Measurements from ENCODE around the gene SLC44A3.

Gene SLC44A3

DNA sequence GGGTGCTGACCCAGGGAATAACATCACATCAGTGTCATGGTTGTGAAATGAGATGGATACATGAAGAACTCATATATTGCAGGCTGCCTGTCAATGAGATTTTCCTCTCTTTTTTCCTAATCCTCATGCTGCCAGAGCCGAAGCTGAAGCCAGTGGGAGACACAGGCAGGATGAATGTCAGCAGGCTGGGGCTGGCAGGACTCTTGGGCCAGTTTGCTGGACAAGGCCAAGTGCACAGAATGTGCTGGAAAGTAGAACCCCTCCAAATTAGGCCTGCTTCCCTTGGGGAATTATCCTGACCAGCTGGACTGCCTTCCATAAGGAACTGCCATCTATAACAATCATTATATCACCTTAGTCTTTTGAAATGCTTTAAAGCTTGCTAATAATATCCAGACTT lies 31.4 kb downstream of the SLC44A3 start:
- H3K4me1 ChIP-seq (ENCODE audit: control insufficient read depth in 5 of 5, insufficient read depth in 5 of 5, low read length in 5 of 5) = peaks cover 0 to 10% (median 4%) of the 10 kb centered on the region in 5 donors
- no peak overlapping the region for H3K9ac ChIP-seq (ENCODE audit: low read length in 5 of 5)
- H3K27me3 ChIP-seq (ENCODE audit: control insufficient read depth in 5 of 5, insufficient read depth in 4 of 5, low read length in 5 of 5) = no peaks in the 10 kb centered on the region
- no peaks in the 10 kb centered on the region for H3K36me3 ChIP-seq (ENCODE audit: control insufficient read depth in 5 of 5, insufficient read depth in 5 of 5, low read length in 5 of 5)
- H3K27ac ChIP-seq (ENCODE audit: low read depth, low read length) = no peak overlapping the region
- no peaks in the 10 kb centered on the region for H3K9me3 ChIP-seq (ENCODE audit: control insufficient read depth in 5 of 5, low read length in 5 of 5)
- no peak overlapping the region for H3K4me3 ChIP-seq (ENCODE audit: low read depth in 1 of 5, low read length in 5 of 5)

DNA sequence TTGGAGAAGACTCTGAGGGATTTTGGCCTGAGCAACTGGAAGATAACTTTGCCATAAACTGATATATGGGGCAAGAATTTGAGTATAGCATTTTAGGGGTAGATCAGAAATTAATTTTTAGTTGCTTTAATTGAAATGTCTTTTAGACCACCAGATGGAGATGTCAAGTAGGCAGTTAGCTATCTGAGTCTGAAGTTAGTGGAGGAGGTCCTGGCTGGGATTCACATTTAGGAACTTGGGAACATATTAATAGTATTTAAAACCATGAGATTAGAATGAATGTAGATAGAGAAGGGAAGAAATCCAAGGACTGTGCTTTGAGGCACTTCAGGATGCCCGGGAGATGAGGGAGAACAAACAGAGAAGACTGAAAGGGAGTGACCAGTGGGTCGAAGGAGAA lies 32.6 kb downstream of the SLC44A3 start:
- Histone ChIP-seq H3K4me1 (ENCODE audit: control insufficient read depth in 5 of 5, insufficient read depth in 5 of 5, low read length in 5 of 5) (peaks cover 0 to 10% (median 4%) of the 10 kb centered on the region in 5 donors), H3K36me3 (ENCODE audit: control insufficient read depth in 5 of 5, insufficient read depth in 5 of 5, low read length in 5 of 5) (no peaks in the 10 kb centered on the region), H3K27me3 (ENCODE audit: control insufficient read depth in 5 of 5, insufficient read depth in 4 of 5, low read length in 5 of 5) (no peaks in the 10 kb centered on the region), H3K4me3 (ENCODE audit: low read depth in 1 of 5, low read length in 5 of 5) (no peak overlapping the region), H3K9ac (ENCODE audit: low read length in 5 of 5) (no peak overlapping the region), H3K9me3 (ENCODE audit: control insufficient read depth in 5 of 5, low read length in 5 of 5) (no peaks in the 10 kb centered on the region), H3K27ac (ENCODE audit: low read depth, low read length) (no peak overlapping the region)

DNA sequence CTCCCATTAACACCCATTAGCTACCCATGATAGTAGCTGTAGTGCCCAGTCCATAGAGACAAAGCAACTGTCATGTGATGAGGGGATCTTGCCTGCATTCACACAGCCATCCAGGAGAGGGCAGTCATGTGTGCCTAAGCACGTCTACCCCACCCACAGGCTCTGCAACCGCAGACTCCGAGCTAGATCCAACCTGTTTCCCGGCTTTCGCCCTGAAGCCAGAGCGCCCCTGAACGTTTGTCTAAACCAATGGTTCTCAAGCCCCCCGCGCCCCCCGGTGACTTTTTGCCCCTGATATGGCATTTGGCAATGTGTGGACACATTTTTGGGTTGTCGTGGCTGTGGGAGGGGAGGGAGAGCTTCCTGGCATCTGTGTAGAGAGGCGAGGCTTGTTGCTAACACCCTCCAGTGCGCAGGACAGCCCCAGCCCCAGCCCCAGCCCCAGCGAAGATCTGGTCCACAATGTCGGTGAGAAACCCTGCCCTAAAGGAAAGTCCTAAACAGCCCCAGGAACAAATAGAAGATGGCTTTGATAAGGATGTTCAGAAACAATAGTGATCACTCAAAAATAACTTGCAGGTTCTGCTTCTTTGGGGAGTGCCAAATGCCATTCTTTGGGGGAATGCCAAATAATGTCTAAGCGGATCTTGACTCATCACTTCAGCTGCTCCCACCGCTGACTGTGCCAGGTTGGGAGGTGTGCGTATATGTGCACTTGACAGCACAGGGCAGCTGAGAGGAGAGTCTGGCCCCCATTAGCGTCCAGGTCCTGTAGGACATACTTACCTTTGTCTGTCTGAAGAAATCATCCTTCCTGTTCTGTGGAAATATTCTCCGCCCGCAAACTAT lies 34.5 kb downstream of the SLC44A3 start:
- Histone ChIP-seq H3K9me3 (ENCODE audit: control insufficient read depth in 5 of 5, low read length in 5 of 5) (no peaks in the 10 kb centered on the region), H3K36me3 (ENCODE audit: control insufficient read depth in 5 of 5, insufficient read depth in 5 of 5, low read length in 5 of 5) (no peaks in the 10 kb centered on the region), H3K4me1 (ENCODE audit: control insufficient read depth in 5 of 5, insufficient read depth in 5 of 5, low read length in 5 of 5) (peaks cover 0 to 10% (median 4%) of the 10 kb centered on the region in 5 donors), H3K9ac (ENCODE audit: low read length in 5 of 5) (peak overlapping the region in 1 of 5 donors; percentile 50), H3K27ac (ENCODE audit: low read depth, low read length) (no peak overlapping the region), H3K4me3 (ENCODE audit: low read depth in 1 of 5, low read length in 5 of 5) (peak overlapping the region; percentile 53 to 81 (median 55)), H3K27me3 (ENCODE audit: control insufficient read depth in 5 of 5, insufficient read depth in 4 of 5, low read length in 5 of 5) (no peaks in the 10 kb centered on the region)

DNA sequence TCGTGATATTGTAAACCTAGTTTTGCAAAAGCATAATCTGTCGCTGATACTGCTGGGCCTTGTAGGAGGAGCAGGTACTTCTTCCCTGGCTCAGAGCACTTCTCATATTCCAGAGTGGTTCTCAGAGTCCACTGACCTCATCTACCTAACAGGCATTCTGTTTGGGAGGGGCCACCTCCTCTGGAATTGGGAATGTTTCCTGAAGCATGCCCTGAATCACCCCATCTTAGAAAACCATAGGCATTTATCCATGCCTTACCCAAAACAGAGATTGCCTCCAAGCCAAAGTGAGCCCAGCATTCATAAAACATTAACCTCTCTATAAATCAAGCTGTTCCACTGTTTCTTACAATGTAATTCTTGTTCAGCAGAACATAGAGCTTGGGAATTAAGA lies 35.1 kb downstream of the SLC44A3 start:
- no peaks in the 10 kb centered on the region for H3K36me3 ChIP-seq (ENCODE audit: control insufficient read depth in 5 of 5, insufficient read depth in 5 of 5, low read length in 5 of 5)
- no peak overlapping the region for H3K4me3 ChIP-seq (ENCODE audit: low read depth in 1 of 5, low read length in 5 of 5)
- H3K9me3 ChIP-seq (ENCODE audit: control insufficient read depth in 5 of 5, low read length in 5 of 5) = no peaks in the 10 kb centered on the region
- H3K27ac ChIP-seq (ENCODE audit: low read depth, low read length) = no peak overlapping the region
- no peaks in the 10 kb centered on the region for H3K27me3 ChIP-seq (ENCODE audit: control insufficient read depth in 5 of 5, insufficient read depth in 4 of 5, low read length in 5 of 5)
- no peak overlapping the region for H3K9ac ChIP-seq (ENCODE audit: low read length in 5 of 5)
- peaks cover 0 to 10% (median 4%) of the 10 kb centered on the region in 5 donors for H3K4me1 ChIP-seq (ENCODE audit: control insufficient read depth in 5 of 5, insufficient read depth in 5 of 5, low read length in 5 of 5)

DNA sequence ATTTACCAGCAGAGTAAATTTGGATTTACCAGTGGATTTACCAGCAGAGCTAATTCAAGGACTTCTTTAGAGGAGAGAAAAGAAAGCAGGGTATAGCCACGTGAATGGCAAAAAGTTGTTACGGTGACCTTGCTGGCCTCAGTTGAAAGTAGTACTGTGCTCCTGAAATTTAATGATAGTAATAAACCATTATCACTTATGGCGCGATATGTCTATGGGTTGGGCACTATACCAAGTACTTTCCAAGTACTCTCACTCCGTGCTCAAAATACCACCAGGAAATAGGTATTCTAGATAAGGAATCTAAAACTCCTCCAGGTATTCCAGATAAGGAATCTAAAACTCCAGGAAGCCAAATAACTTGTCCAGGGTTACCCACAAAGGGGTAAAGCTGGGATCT lies 35.8 kb downstream of the SLC44A3 start:
- Histone ChIP-seq H3K9ac (ENCODE audit: low read length in 5 of 5) (no peak overlapping the region), H3K27ac (ENCODE audit: low read depth, low read length) (no peak overlapping the region), H3K4me1 (ENCODE audit: control insufficient read depth in 5 of 5, insufficient read depth in 5 of 5, low read length in 5 of 5) (peaks cover 0 to 10% (median 4%) of the 10 kb centered on the region in 5 donors), H3K9me3 (ENCODE audit: control insufficient read depth in 5 of 5, low read length in 5 of 5) (no peaks in the 10 kb centered on the region), H3K4me3 (ENCODE audit: low read depth in 1 of 5, low read length in 5 of 5) (no peak overlapping the region), H3K27me3 (ENCODE audit: control insufficient read depth in 5 of 5, insufficient read depth in 4 of 5, low read length in 5 of 5) (no peaks in the 10 kb centered on the region), H3K36me3 (ENCODE audit: control insufficient read depth in 5 of 5, insufficient read depth in 5 of 5, low read length in 5 of 5) (no peaks in the 10 kb centered on the region)

DNA sequence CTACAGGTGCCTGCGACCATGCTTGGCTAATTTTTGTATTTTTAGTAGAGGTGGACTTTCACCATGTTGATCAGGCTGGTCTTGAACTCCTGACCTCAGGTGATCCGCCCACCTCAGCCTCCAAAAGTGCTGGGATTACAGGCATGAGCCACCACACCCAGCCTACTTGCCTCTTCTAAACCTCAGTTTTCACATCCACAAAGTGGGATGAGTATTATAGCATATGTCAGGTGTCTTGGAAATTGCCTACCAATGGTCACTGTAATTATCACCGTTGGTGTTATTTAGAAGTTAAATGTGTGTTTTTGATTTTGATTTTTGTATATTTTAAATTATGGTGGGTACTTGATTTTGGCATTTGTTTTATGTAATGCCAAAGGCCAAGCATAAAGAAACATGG lies 36.7 kb downstream of the SLC44A3 start:
- H3K36me3 ChIP-seq (ENCODE audit: control insufficient read depth in 5 of 5, insufficient read depth in 5 of 5, low read length in 5 of 5) = no peaks in the 10 kb centered on the region
- no peaks in the 10 kb centered on the region for H3K27me3 ChIP-seq (ENCODE audit: control insufficient read depth in 5 of 5, insufficient read depth in 4 of 5, low read length in 5 of 5)
- no peak overlapping the region for H3K9ac ChIP-seq (ENCODE audit: low read length in 5 of 5)
- H3K4me1 ChIP-seq (ENCODE audit: control insufficient read depth in 5 of 5, insufficient read depth in 5 of 5, low read length in 5 of 5) = peaks cover 0 to 10% (median 4%) of the 10 kb centered on the region in 5 donors
- H3K9me3 ChIP-seq (ENCODE audit: control insufficient read depth in 5 of 5, low read length in 5 of 5) = no peaks in the 10 kb centered on the region
- H3K27ac ChIP-seq (ENCODE audit: low read depth, low read length) = no peak overlapping the region
- H3K4me3 ChIP-seq (ENCODE audit: low read depth in 1 of 5, low read length in 5 of 5) = no peak overlapping the region

DNA sequence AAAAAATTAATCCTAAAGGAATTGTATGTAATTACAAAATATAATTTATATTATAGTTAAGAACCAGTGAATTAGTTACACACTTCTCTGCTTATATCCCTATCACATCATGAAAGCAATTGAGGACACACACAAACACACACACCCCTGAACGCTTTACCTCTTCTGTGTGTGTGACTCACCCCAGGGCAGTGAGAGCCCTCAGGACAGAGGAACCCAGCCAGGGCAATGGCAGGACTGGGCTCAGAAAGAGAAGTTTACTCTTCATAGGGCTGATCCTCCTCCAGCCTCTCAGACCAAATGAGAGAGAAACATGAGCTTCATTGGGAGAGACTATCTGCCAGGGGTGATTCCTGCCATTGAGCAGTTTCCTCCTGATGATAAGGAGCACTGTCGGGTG lies 38.1 kb downstream of the SLC44A3 start:
- H3K4me1 ChIP-seq (ENCODE audit: control insufficient read depth in 5 of 5, insufficient read depth in 5 of 5, low read length in 5 of 5) = peaks cover 0 to 15% (median 10%) of the 10 kb centered on the region in 5 donors
- no peak overlapping the region for H3K27ac ChIP-seq (ENCODE audit: low read depth, low read length)
- no peaks in the 10 kb centered on the region for H3K27me3 ChIP-seq (ENCODE audit: control insufficient read depth in 5 of 5, insufficient read depth in 4 of 5, low read length in 5 of 5)
- no peaks in the 10 kb centered on the region for H3K36me3 ChIP-seq (ENCODE audit: control insufficient read depth in 5 of 5, insufficient read depth in 5 of 5, low read length in 5 of 5)
- H3K9me3 ChIP-seq (ENCODE audit: control insufficient read depth in 5 of 5, low read length in 5 of 5) = no peaks in the 10 kb centered on the region
- H3K4me3 ChIP-seq (ENCODE audit: low read depth in 1 of 5, low read length in 5 of 5) = no peak overlapping the region
- no peak overlapping the region for H3K9ac ChIP-seq (ENCODE audit: low read length in 5 of 5)

DNA sequence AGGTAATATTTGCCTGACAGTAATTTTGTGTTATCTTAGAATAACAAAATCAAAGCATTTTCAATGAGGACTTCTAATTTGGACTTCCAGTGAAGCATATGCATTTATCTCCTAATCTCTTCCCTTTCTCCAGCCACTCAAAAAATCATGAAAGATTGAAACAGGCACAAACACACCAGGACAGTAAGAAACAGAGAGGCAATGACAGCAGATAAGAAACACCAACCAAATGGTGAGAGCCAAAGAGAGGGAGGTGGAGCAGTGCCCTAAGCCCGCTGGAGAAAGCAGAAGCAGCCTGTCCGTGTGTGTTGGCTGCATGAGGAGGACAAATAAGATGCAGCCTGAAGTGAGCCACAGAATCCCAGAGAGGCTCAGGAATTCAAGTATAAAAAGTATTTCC lies 39.0 kb downstream of the SLC44A3 start:
- Histone ChIP-seq H3K4me3 (ENCODE audit: low read depth in 1 of 5, low read length in 5 of 5) (no peak overlapping the region), H3K4me1 (ENCODE audit: control insufficient read depth in 5 of 5, insufficient read depth in 5 of 5, low read length in 5 of 5) (peaks cover 0 to 22% (median 16%) of the 10 kb centered on the region in 5 donors), H3K27me3 (ENCODE audit: control insufficient read depth in 5 of 5, insufficient read depth in 4 of 5, low read length in 5 of 5) (no peaks in the 10 kb centered on the region), H3K9ac (ENCODE audit: low read length in 5 of 5) (no peak overlapping the region), H3K27ac (ENCODE audit: low read depth, low read length) (no peak overlapping the region), H3K9me3 (ENCODE audit: control insufficient read depth in 5 of 5, low read length in 5 of 5) (no peaks in the 10 kb centered on the region), H3K36me3 (ENCODE audit: control insufficient read depth in 5 of 5, insufficient read depth in 5 of 5, low read length in 5 of 5) (no peaks in the 10 kb centered on the region)

DNA sequence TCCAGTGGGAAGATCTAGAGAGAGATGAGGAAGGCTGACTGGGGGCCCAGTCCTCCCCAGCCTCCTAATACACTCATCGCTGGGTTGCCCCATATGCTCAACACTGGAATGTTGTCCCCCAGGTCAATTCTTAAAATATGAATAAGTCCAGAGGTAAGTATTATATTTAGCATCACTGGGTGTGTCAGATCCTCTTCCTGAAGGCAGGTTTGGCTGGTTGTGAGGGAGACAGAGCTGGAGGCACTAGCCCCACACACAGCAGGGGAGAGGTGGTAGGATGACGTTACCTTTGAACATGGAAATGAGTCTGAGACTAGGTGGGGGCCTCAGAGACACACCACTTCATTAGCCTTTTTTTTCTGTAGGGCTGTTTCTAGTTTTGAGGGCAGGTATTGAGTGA lies 42.6 kb downstream of the SLC44A3 start:
- H3K27me3 ChIP-seq (ENCODE audit: control insufficient read depth in 5 of 5, insufficient read depth in 4 of 5, low read length in 5 of 5) = no peaks in the 10 kb centered on the region
- peaks cover 2 to 27% (median 20%) of the 10 kb centered on the region in 5 donors for H3K4me1 ChIP-seq (ENCODE audit: control insufficient read depth in 5 of 5, insufficient read depth in 5 of 5, low read length in 5 of 5)
- H3K36me3 ChIP-seq (ENCODE audit: control insufficient read depth in 5 of 5, insufficient read depth in 5 of 5, low read length in 5 of 5) = no peaks in the 10 kb centered on the region
- H3K4me3 ChIP-seq (ENCODE audit: low read depth in 1 of 5, low read length in 5 of 5) = no peak overlapping the region
- H3K27ac ChIP-seq (ENCODE audit: low read depth, low read length) = peak overlapping the region; percentile 94
- no peaks in the 10 kb centered on the region for H3K9me3 ChIP-seq (ENCODE audit: control insufficient read depth in 5 of 5, low read length in 5 of 5)
- H3K9ac ChIP-seq (ENCODE audit: low read length in 5 of 5) = peak overlapping the region in 1 of 5 donors; percentile 50

DNA sequence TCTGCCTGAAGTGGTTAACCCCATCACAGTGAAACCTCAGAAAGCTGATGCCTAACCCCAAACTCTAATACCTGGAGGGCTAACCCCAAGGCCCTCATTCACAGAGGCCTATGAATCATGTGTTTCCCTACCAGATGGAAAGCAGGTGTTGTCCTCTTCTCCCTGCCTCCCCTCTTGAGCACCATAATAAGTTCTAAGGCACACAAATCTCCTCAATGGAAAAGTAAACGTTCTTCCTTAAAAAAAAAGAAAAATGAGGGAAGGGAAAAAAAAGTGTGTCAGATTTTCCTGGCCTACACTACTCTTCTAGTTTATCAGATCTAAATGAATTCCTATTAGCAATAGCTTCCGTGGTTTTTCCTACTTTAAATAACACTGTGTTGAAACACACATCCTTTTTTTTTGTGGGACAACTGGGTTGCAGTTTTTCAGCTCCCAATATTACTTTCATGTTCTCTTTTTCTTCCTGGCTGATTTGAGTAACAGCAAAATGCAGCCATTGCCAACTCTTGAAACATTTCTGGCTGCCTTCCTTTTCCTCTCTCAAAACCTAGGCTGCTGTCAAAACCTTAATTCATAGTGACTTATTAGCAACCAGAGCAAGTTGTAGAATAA lies 43.2 kb downstream of the SLC44A3 start:
- Histone ChIP-seq H3K4me3 (ENCODE audit: low read depth in 1 of 5, low read length in 5 of 5) (no peak overlapping the region), H3K9ac (ENCODE audit: low read length in 5 of 5) (peak overlapping the region in 3 of 5 donors; percentile 14 to 66 (median 50)), H3K4me1 (ENCODE audit: control insufficient read depth in 5 of 5, insufficient read depth in 5 of 5, low read length in 5 of 5) (peaks cover 2 to 27% (median 20%) of the 10 kb centered on the region in 5 donors), H3K36me3 (ENCODE audit: control insufficient read depth in 5 of 5, insufficient read depth in 5 of 5, low read length in 5 of 5) (no peaks in the 10 kb centered on the region), H3K9me3 (ENCODE audit: control insufficient read depth in 5 of 5, low read length in 5 of 5) (no peaks in the 10 kb centered on the region), H3K27ac (ENCODE audit: low read depth, low read length) (peak overlapping the region; percentile 94), H3K27me3 (ENCODE audit: control insufficient read depth in 5 of 5, insufficient read depth in 4 of 5, low read length in 5 of 5) (no peaks in the 10 kb centered on the region)

Data from subcutaneous abdominal adipose tissue (tissue), 5 donors.